Omental fat pad (tissue), 4 donors: ENCODE results near the gene KHDRBS2. TPM values are rescaled to one million over a fixed set of nuclear protein-coding genes. Genes with fewer than 3 reads are reported as not detected.

Source experiments
- ATAC-seq: fragments of 150-250 bp; one replicate; pipeline ENCODE4 v1.9.1; 2016; ENCODE audit warnings: mild to moderate bottlenecking, moderate library complexity; ENCODE audit not compliant: low FRiP score
- DNase-seq: peaks from one replicate; pipeline ENCODE4 v3.0.0-alpha.2; 2019; ENCODE audit warnings: low spot score
- CTCF ChIP-seq, 3 donors: fragments of 450-650 bp; IDR thresholded peaks; one replicate each; pipeline ENCODE4 v1.5.1; 2016 to 2017; ENCODE audit warnings: antibody characterized with exemption in 3 of 3, mild to moderate bottlenecking in 3 of 3, moderate library complexity in 2 of 3
- total RNA-seq, 4 donors: library from RNA; depleted of rRNA; stranded (reverse); fragments of >200 nt; gene quantifications; one replicate each; pipeline ENCODE4 v1.1.0, GENCODE V29; 2016

Gene KHDRBS2
- total RNA-seq, 4 donors from 2014 or later: 0.56 to 0.95 TPM; not detected in 2

GRCh38 chr6:61688165-61688564 is 597.9 kb downstream of the KHDRBS2 start:
- no peak for ATAC-seq
- DNase-seq: no peak
- no peak for TF ChIP-seq CTCF (IDR thresholded peaks at IDR 0.05)

DNA sequence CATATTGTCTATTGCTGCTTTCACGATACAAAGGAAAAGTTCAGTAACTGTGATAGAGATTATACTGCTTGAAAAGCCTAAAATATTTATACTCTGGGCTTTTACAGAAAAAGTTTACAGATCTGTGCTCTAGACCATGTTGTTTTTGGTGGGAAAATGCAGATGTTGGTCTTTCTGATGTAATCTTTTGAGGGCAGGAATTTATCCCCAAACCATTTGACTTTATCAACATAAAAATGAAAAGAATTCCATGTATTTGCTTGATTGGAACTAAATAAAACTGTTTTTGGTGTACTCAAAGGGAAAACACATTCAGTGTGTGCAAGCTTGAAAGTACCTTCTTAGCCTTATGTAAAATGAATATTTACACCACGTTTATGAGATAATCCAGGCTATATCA is 603.5 kb downstream of the KHDRBS2 start:
- no peak for ATAC-seq
- DNase-seq: no peak
- no peak for TF ChIP-seq CTCF (IDR thresholded peaks at IDR 0.05)

DNA sequence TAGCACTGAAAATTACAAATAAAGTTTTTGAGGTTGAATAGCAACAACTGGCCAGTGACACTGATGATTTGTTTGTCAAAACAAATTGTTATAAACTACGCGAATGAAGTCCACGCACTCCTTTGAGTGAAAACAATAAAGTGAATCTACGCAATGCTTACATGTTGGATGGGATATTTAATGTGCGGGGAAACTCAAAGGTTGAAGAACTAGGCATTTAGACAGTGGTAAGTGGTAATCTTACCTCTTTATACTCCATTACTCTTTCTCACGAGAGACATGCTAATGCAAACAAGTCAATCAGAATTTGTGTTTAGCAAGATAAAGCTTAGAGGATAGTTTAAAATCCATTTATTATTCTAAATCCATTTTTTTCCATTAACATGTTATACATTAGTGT is 606.4 kb downstream of the KHDRBS2 start:
- TF ChIP-seq CTCF (IDR thresholded peaks at IDR 0.05): no peak
- ATAC-seq (no peak), DNase-seq (no peak)

DNA sequence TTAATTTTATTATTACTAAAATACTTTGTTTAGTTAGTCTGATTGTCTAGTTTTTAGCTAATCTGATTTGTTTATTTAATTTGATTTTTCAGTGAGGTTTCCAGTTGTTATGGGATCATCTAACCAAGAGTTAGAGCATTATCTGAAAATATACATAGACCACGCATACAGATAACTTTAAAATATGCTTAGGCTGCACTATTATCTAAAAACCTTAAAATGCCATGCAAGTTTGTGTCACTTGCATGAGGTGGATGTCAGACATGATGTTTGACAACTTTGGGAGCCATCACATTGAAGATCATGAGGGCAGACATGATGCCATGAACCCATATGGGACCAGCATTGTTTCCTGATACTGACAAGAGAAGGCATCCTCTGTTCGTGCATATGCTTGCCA is 610.3 kb downstream of the KHDRBS2 start:
- ATAC-seq (no peak), DNase-seq (no peak)
- TF ChIP-seq CTCF (IDR thresholded peaks at IDR 0.05): no peak

DNA sequence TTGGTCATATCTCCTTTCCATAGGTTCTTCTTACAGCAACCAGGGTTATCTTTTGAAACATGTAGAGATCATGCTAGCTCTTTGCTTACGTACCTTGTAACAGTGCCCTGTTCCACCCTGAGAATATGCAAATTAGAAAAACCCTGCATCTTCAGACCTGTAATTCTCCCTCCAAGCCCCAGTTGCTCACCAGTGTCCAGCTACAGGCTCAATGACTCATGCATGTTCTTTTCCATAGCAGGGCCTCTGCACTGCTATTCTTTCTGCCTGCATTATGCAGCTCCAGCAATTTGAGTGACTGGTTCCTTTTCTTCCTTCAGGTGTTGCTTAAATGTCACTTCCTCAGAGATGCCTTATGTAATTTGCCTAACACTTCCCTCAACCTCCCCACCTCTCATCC is 636.2 kb downstream of the KHDRBS2 start:
- no peak for TF ChIP-seq CTCF (IDR thresholded peaks at IDR 0.05)
- no peak for ATAC-seq
- no peak for DNase-seq

- no peak for TF ChIP-seq CTCF (IDR thresholded peaks at IDR 0.05)
- DNase-seq (no peak), ATAC-seq (no peak)
Observed at GRCh38 chr6:61640463-61640862, 645.6 kb downstream of the KHDRBS2 start.
